ENCODE results near the gene SDHA. TPM values are rescaled to one million over a fixed set of nuclear protein-coding genes. Genes with fewer than 3 reads are reported as not detected.

Gene SDHA
- total RNA-seq, 1 experiment from 2014 or later, result 163 TPM

GRCh38 chr5:194603-195209, 23.4 kb upstream of the SDHA start:
- no TSS peak for BruUV-seq (replicated peaks)
- CTCF ChIA-PET, result no interaction called here
- no peaks in the 10 kb centered on the region for H3K79me2 ChIP-seq (ENCODE audit: low read length)
- H3K9me3 ChIP-seq (ENCODE audit: low read length), result no peaks in the 10 kb centered on the region
- H3K27ac ChIP-seq (ENCODE audit: low read length), result no peak overlapping the region
- no peaks in the 10 kb centered on the region for H3F3A ChIP-seq (ENCODE audit: low read length, unreplicated experiment)
- no peaks in the 10 kb centered on the region for H3K4me1 ChIP-seq (ENCODE audit: insufficient read depth, low read length)
- TF ChIP-seq CTCF (conservative IDR thresholded peaks at IDR 0.05; ENCODE audit: low read depth, low read length) (no peak), EZH2 (IDR thresholded peaks at IDR 0.05; ENCODE audit: low read length, unreplicated experiment) (no peak), EZH2phosphoT487 (IDR thresholded peaks at IDR 0.05; ENCODE audit: borderline replicate concordance, low read length) (no peak)
- no peak overlapping the region for H3K4me3 ChIP-seq (ENCODE audit: low read length)
- H3K27me3 ChIP-seq (ENCODE audit: low read length), result no peaks in the 10 kb centered on the region
- POLR2A ChIA-PET (ENCODE audit: unreplicated experiment), result no interaction called here
- no peaks in the 10 kb centered on the region for H3K9me2 ChIP-seq (replicated peaks; ENCODE audit: low read length)
- no peaks in the 10 kb centered on the region for H3K36me3 ChIP-seq (ENCODE audit: low read depth, low read length)
- H3K4me2 ChIP-seq (ENCODE audit: low read length), result no peak overlapping the region
- no peak overlapping the region for H2AFZ ChIP-seq (ENCODE audit: low read length)
- DNase-seq, result no peak
- no peak for ATAC-seq
- H3K9ac ChIP-seq (ENCODE audit: low read length), result no peak overlapping the region
- intact Hi-C loops (cut with micrococcal nuclease), result no loop called here
- H4K20me1 ChIP-seq (ENCODE audit: low read length), result no peaks in the 10 kb centered on the region

- POLR2A ChIA-PET (ENCODE audit: unreplicated experiment), result no interaction called here
- Histone ChIP-seq H3K27ac (ENCODE audit: low read length) (no peak overlapping the region), H3K27me3 (ENCODE audit: low read length) (no peaks in the 10 kb centered on the region), H3K4me2 (ENCODE audit: low read length) (no peak overlapping the region), H3K36me3 (ENCODE audit: low read depth, low read length) (no peaks in the 10 kb centered on the region), H4K20me1 (ENCODE audit: low read length) (no peaks in the 10 kb centered on the region), H3K4me3 (ENCODE audit: low read length) (no peak overlapping the region), H3K9me2 (replicated peaks; ENCODE audit: low read length) (no peaks in the 10 kb centered on the region), H3K79me2 (ENCODE audit: low read length) (no peaks in the 10 kb centered on the region), H3K4me1 (ENCODE audit: insufficient read depth, low read length) (no peaks in the 10 kb centered on the region), H2AFZ (ENCODE audit: low read length) (no peak overlapping the region), H3K9me3 (ENCODE audit: low read length) (no peaks in the 10 kb centered on the region), H3F3A (ENCODE audit: low read length, unreplicated experiment) (no peaks in the 10 kb centered on the region), H3K9ac (ENCODE audit: low read length) (no peak overlapping the region)
- TF ChIP-seq CTCF (conservative IDR thresholded peaks at IDR 0.05; ENCODE audit: low read depth, low read length) (no peak), EZH2 (IDR thresholded peaks at IDR 0.05; ENCODE audit: low read length, unreplicated experiment) (no peak), EZH2phosphoT487 (IDR thresholded peaks at IDR 0.05; ENCODE audit: borderline replicate concordance, low read length) (no peak)
- intact Hi-C loops (cut with micrococcal nuclease), result no loop called here
- CTCF ChIA-PET, result no interaction called here
- ATAC-seq (no peak), DNase-seq (no peak)
- no TSS peak for BruUV-seq (replicated peaks)
These were observed 22.5 kb upstream of the SDHA start for GRCh38 chr5:195401-196160.

GRCh38 chr5:196350-196749, 21.8 kb upstream of the SDHA start:
- no peaks in the 10 kb centered on the region for H3K9me2 ChIP-seq (replicated peaks; ENCODE audit: low read length)
- 0 out of 2 replicates have a peak, but pooled peaks have one; percentile 27 for ATAC-seq
- CTCF ChIA-PET, result no interaction called here

More at GRCh38 chr5:196350-196749, 21.8 kb upstream of the SDHA start:
- Histone ChIP-seq H3K9me3 (ENCODE audit: low read length) (no peaks in the 10 kb centered on the region), H4K20me1 (ENCODE audit: low read length) (no peaks in the 10 kb centered on the region), H3K79me2 (ENCODE audit: low read length) (no peaks in the 10 kb centered on the region), H3K4me1 (ENCODE audit: insufficient read depth, low read length) (no peaks in the 10 kb centered on the region), H3F3A (ENCODE audit: low read length, unreplicated experiment) (no peaks in the 10 kb centered on the region), H3K36me3 (ENCODE audit: low read depth, low read length) (no peaks in the 10 kb centered on the region), H3K4me2 (ENCODE audit: low read length) (no peak overlapping the region), H3K4me3 (ENCODE audit: low read length) (no peak overlapping the region), H2AFZ (ENCODE audit: low read length) (no peak overlapping the region), H3K9ac (ENCODE audit: low read length) (no peak overlapping the region), H3K27me3 (ENCODE audit: low read length) (no peaks in the 10 kb centered on the region), H3K27ac (ENCODE audit: low read length) (no peak overlapping the region)
- DNase-seq, result no peak
- POLR2A ChIA-PET (ENCODE audit: unreplicated experiment), result no interaction called here
- BruUV-seq (replicated peaks), result no TSS peak
- TF ChIP-seq EZH2phosphoT487 (IDR thresholded peaks at IDR 0.05; ENCODE audit: borderline replicate concordance, low read length) (no peak), CTCF (conservative IDR thresholded peaks at IDR 0.05; ENCODE audit: low read depth, low read length) (no peak), EZH2 (IDR thresholded peaks at IDR 0.05; ENCODE audit: low read length, unreplicated experiment) (no peak)
- intact Hi-C loops (cut with micrococcal nuclease), result no loop called here
